Mesenteric fat pad (tissue), 1 donor: Measurements from ENCODE around the gene MX2. TPM values are rescaled to one million over a fixed set of nuclear protein-coding genes. Genes with fewer than 3 reads are reported as not detected.
A peak's percentile ranks its signal among the peaks of the same experiment; 100 is the strongest.
"Not testable (repeated sequence)": the region's sequence is repeated elsewhere in the genome, so short reads cannot be mapped to it uniquely, and the experiment has no call there.

Source experiments
- DNase-seq: peaks from one replicate; pipeline ENCODE4 v3.0.0-alpha.2; 2020; ENCODE audit warnings: low spot score
- total RNA-seq: library from RNA; stranded (reverse); fragmentation: NEBNext Ultra II Directional; extraction: Animal tissue kit (Norgen Biotek cat#: 25700); gene quantifications from one replicate; pipeline ENCODE4 v1.2.1, GENCODE V29; 2021
- donor health status: DM: yes; HTN: yes; CAD: no.

MX2 gene
- total RNA-seq, 1 donor from 2014 or later, result 39.9 TPM

- DNase-seq, result peak; percentile 43
Observed at GRCh38 chr21:41410767-41411448, 49.1 kb downstream of the MX2 start.

- DNase-seq, result peak; percentile 82
Observed at GRCh38 chr21:41411449-41412089, 49.7 kb downstream of the MX2 start.

GRCh38 chr21:41417505-41417904 lies 55.7 kb downstream of the MX2 start:
- not testable (repeated sequence) for DNase-seq

- peak; percentile 72 for DNase-seq
Observed at GRCh38 chr21:41418393-41418792, 56.6 kb downstream of the MX2 start.

GRCh38 chr21:41418956-41419680 lies 57.3 kb downstream of the MX2 start:
- DNase-seq, result peak; percentile 75

- DNase-seq, result peak; percentile 94
Observed at GRCh38 chr21:41419921-41420862, 58.4 kb downstream of the MX2 start.

- not testable (repeated sequence) for DNase-seq
Observed at GRCh38 chr21:41420998-41421397, 59.2 kb downstream of the MX2 start.

GRCh38 chr21:41422546-41423304 lies 60.9 kb downstream of the MX2 start:
- DNase-seq, result no peak

- not testable (repeated sequence) for DNase-seq
Observed at GRCh38 chr21:41423305-41423636, 61.4 kb downstream of the MX2 start.

- no peak for DNase-seq
Observed at GRCh38 chr21:41425588-41425953, 63.7 kb downstream of the MX2 start.

- DNase-seq, result peak; percentile 96
Observed at GRCh38 chr21:41425954-41426675, 64.3 kb downstream of the MX2 start, which contains the start of gene MX1. TSS of gene MX1 (plus strand) at chr21:41426239. CDS start at chr21:41432071, 5,832 bp downstream.

GRCh38 chr21:41426676-41427404 lies 65.0 kb downstream of the MX2 start:
- DNase-seq, result no peak

GRCh38 chr21:41427556-41427955 lies 65.7 kb downstream of the MX2 start:
- no peak for DNase-seq

GRCh38 chr21:41428311-41428710 lies 66.5 kb downstream of the MX2 start:
- no peak for DNase-seq

GRCh38 chr21:41428847-41429246 lies 67.0 kb downstream of the MX2 start:
- no peak for DNase-seq

GRCh38 chr21:41429305-41429704 lies 67.5 kb downstream of the MX2 start:
- DNase-seq, result no peak

GRCh38 chr21:41429925-41430491 lies 68.2 kb downstream of the MX2 start:
- DNase-seq, result no peak

- DNase-seq, result no peak
Observed at GRCh38 chr21:41431788-41432548, 70.1 kb downstream of the MX2 start.
